NB4 (cell line): Measurements from ENCODE around the gene ASAP2.

Source experiments
- DNase-seq: peaks from one replicate; pipeline ENCODE4 v3.0.0; 2010; ENCODE audit warnings: low read depth
- H3K4me3 ChIP-seq: one replicate; pipeline ENCODE4 v1.5.1; 2011; ENCODE audit warnings: mild to moderate bottlenecking, low read depth, low read length, moderate library complexity
- MYC ChIP-seq: IDR thresholded peaks from 2 replicates; pipeline ENCODE4 v1.6.1; 2011; ENCODE audit warnings: low read depth, low read length
- POLR2A ChIP-seq: IDR thresholded peaks from 2 replicates; pipeline ENCODE4 v1.6.1; 2011; ENCODE audit warnings: mild to moderate bottlenecking; ENCODE audit not compliant: insufficient read length; ENCODE audit errors: extremely low read depth
- TF ChIP-seq, protein P1 (sequence below): IDR thresholded peaks from 2 replicates; pipeline ENCODE4 v1.6.1; 2011; ENCODE audit warnings: low read depth, low read length
- TF ChIP-seq, protein P2 (sequence below): IDR thresholded peaks from one replicate; pipeline ENCODE4 v1.5.1; 2012; ENCODE audit warnings: low read depth, low read length

Gene ASAP2

GRCh38 chr2:9445089-9445488, 238.5 kb downstream of the ASAP2 start:
- TF ChIP-seq MYC (no peak), POLR2A (no peak)
- TF ChIP-seq, protein P1, sequence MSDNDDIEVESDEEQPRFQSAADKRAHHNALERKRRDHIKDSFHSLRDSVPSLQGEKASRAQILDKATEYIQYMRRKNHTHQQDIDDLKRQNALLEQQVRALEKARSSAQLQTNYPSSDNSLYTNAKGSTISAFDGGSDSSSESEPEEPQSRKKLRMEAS, result no peak
- TF ChIP-seq, protein P2, sequence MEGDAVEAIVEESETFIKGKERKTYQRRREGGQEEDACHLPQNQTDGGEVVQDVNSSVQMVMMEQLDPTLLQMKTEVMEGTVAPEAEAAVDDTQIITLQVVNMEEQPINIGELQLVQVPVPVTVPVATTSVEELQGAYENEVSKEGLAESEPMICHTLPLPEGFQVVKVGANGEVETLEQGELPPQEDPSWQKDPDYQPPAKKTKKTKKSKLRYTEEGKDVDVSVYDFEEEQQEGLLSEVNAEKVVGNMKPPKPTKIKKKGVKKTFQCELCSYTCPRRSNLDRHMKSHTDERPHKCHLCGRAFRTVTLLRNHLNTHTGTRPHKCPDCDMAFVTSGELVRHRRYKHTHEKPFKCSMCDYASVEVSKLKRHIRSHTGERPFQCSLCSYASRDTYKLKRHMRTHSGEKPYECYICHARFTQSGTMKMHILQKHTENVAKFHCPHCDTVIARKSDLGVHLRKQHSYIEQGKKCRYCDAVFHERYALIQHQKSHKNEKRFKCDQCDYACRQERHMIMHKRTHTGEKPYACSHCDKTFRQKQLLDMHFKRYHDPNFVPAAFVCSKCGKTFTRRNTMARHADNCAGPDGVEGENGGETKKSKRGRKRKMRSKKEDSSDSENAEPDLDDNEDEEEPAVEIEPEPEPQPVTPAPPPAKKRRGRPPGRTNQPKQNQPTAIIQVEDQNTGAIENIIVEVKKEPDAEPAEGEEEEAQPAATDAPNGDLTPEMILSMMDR, result no peak
- DNase-seq, result no peak
- H3K4me3 ChIP-seq, result no peak overlapping the region

DNA sequence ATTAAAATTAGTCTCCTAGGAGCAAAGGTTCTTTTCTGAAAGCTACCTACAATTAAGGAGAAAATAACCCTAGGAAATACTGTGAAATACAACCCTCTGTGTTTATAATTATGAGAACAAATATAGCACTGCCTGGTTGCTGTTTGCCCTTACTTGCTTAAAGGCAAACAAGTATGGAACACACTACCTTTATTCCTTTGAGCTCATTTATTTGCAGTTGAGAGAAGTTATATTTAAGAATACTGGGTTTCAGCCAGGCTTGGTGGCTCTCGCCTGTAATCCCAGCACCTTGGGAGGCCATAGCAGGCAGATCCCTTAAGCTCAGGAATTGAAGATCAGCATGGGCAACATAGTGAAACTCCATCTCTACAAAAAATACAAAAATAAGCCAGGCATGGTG, 244.6 kb downstream of the ASAP2 start:
- DNase-seq, result no peak
- no peak for TF ChIP-seq POLR2A
- no peak for TF ChIP-seq MYC
- TF ChIP-seq, protein P1, result no peak
- TF ChIP-seq, protein P2, result no peak
- no peak overlapping the region for H3K4me3 ChIP-seq
